ENCODE results near the gene PPP1R37. TPM values are rescaled to one million over a fixed set of nuclear protein-coding genes. Genes with fewer than 3 reads are reported as not detected.
A peak's percentile ranks its signal among the peaks of the same experiment; 100 is the strongest.

PPP1R37 gene
- total and polyA plus RNA-seq, 2 of the 13 experiments (the other 11 are each of a cell fraction or from before 2014, with no cell fraction given), result 9.0 to 14.3 TPM

DNA sequence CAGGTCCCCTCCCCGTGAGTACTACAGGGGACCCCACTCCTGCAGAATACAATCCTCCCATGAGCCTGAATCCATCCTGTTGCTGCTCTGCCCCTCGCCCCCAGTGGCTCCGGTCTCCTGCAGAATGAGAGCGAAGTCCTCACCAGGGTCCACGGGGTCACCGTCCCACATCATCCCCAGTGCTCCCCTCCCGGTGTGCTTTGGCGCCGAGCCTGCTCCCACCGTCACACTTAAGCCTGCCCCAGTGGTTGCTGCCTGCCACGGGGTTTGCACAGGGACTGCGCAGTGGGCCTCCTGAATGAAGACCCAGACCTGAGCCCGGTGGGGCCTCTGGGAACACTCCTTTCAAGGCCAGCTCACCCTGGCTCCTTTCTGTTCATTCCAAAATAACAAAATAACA lies 37.3 kb downstream of the PPP1R37 start (continued):
- TF ChIP-seq ZNF501 (CRISPR knock-in tag; IDR thresholded peaks at IDR 0.05) (no peak), KDM1A (CRISPR knock-in tag; IDR thresholded peaks at IDR 0.05) (no peak), ZNF468 (CRISPR knock-in tag; IDR thresholded peaks at IDR 0.05) (no peak), NR2F2 (IDR thresholded peaks at IDR 0.05; ENCODE audit: borderline replicate concordance, low read depth) (no peak), CENPX (CRISPR knock-in tag; IDR thresholded peaks at IDR 0.05) (no peak), ZNF563 (CRISPR knock-in tag; IDR thresholded peaks at IDR 0.05) (no peak), SIX4 (CRISPR knock-in tag; IDR thresholded peaks at IDR 0.05) (no peak), BRD4 (CRISPR knock-in tag; IDR thresholded peaks at IDR 0.05) (no peak)

DNA sequence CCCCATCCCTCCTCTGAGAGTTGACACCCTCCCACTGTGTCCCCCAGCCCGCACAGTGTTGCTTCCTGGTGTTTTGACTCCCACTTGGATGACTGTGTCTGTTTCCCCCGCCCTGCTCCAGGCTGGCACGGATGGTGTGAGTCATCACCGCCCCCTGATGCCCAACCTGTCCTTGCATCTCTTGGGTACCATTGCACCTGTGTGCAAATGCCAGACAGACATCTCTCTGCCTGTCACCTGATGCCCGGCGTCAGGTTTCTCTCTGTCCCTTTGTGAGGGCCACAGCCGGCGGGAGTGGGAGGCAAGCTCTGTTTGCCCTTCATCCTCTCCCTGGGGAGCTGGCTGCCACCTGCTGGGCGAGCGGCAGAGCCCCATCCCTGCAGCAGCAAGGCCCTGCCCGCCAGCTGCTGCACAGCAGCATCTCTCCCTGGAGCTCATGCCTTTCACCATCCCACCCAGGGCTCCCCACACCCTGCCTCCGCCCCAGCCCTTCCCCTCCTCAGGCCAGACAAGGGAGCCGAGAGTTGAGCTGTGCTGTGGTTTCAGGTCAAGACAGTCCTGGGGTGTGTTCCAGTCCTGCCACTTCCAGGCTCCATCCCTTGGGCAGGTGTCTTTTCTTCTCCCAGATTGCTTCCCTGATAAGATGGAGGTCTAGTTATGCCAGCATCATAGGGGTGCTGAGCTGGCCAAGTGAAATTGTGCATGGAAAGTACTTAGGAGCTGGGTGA lies 38.1 kb downstream of the PPP1R37 start:
- Histone ChIP-seq H3K27ac (ENCODE audit: extremely low read length, insufficient read depth, low read length) (no peak overlapping the region), H3K36me3 (replicated peaks in 1 of 2; ENCODE audit: control insufficient read depth in 1 of 2, insufficient read depth in 2 of 2, low read length in 2 of 2) (peaks cover 6 to 15% of the 10 kb centered on the region in 2 experiments; a peak in 3 of 5 replicates), H3K9me3 (ENCODE audit: low read length) (no peaks in the 10 kb centered on the region), H3K4me3 (replicated peaks in 1 of 3; ENCODE audit: insufficient read depth in 1 of 3, low read depth in 2 of 3, low read length in 3 of 3) (no peak overlapping the region), H2AFZ (ENCODE audit: low read length) (no peak overlapping the region), H3K9ac (ENCODE audit: insufficient read depth, low read depth, low read length) (no peak overlapping the region), H3K4me2 (ENCODE audit: low read depth, low read length) (no peak overlapping the region), H3K27me3 (ENCODE audit: control insufficient read depth in 1 of 2, insufficient read depth in 2 of 2, low read length in 2 of 2) (no peaks in the 10 kb centered on the region), H4K20me1 (ENCODE audit: insufficient read depth, low read length) (peaks cover 12% of the 10 kb centered on the region; the same call in 1 of the 2 replicates), H3K79me2 (ENCODE audit: insufficient read depth, low read length) (peaks cover 42% of the 10 kb centered on the region), H3K4me1 (ENCODE audit: insufficient read depth, low read length) (peaks cover 42% of the 10 kb centered on the region)
- FAIRE-seq, result no peak
- intact Hi-C loops (cut with micrococcal nuclease; ENCODE audit: unreplicated experiment), result no loop called here
- no TSS peak for BruUV-seq (replicated peaks)
- in situ Hi-C loops (cut with HindIII; ENCODE audit: extremely low pct_ligation_motif_present, low pct_unique_long_range_greater_than_20kb), result no loop called here
- ChIA-PET CTCF (ENCODE audit: low intra/inter-chr PET ratio, low total read pairs) (interaction anchor here (1.1 to 2.0 kb wide), 2 partner anchors 71 to 114 kb away, joined by 3 to 8 read pairs; no protein-coding TSS in a partner anchor), POLR2A (interaction anchor here (1.1 to 1.2 kb wide), 2 partner anchors 33 to 72 kb away, joined by 3 to 5 read pairs; no protein-coding TSS in a partner anchor)
- ATAC-seq, result peak; percentile 90
- peak; percentile 73 for DNase-seq (ENCODE audit: low spot score)
- WGBS (ENCODE audit: low lambda C conversion rate), result 66% methylated on average over 10 of the region's 13 CpGs
- TF ChIP-seq DMAP1 (CRISPR knock-in tag; IDR thresholded peaks at IDR 0.05) (no peak), YEATS4 (CRISPR knock-in tag; IDR thresholded peaks at IDR 0.05; ENCODE audit: borderline replicate concordance) (no peak), NRL (CRISPR knock-in tag; IDR thresholded peaks at IDR 0.05; ENCODE audit: borderline replicate concordance) (no peak), XBP1 (CRISPR knock-in tag; IDR thresholded peaks at IDR 0.05) (no peak), ZNF263 (CRISPR knock-in tag; IDR thresholded peaks at IDR 0.05) (peak; percentile 84), ZBTB38 (CRISPR knock-in tag; IDR thresholded peaks at IDR 0.05) (peak; percentile 70), ZNF276 (CRISPR knock-in tag; IDR thresholded peaks at IDR 0.05; ENCODE audit: low read depth) (no peak), NR0B2 (CRISPR knock-in tag; IDR thresholded peaks at IDR 0.05) (no peak), GATAD2A (CRISPR knock-in tag; IDR thresholded peaks at IDR 0.05) (0 out of 2 replicates have a peak, but pooled peaks have one; percentile 34), SAP130 (CRISPR knock-in tag; IDR thresholded peaks at IDR 0.05; ENCODE audit: low read depth) (peak; percentile 45), NR2F2 (IDR thresholded peaks at IDR 0.05; ENCODE audit: borderline replicate concordance, low read depth) (no peak), ZNF788 (CRISPR knock-in tag; IDR thresholded peaks at IDR 0.05; ENCODE audit: borderline replicate concordance) (no peak), ZNF737 (CRISPR knock-in tag; IDR thresholded peaks at IDR 0.05; ENCODE audit: borderline replicate concordance) (no peak), GABPA (IDR thresholded peaks at IDR 0.05; ENCODE audit: low read depth, low read length) (no peak), GABPA (CRISPR knock-in tag; IDR thresholded peaks at IDR 0.05; ENCODE audit: low read depth) (peak; percentile 11; the same call in 1 of the 2 replicates), ISX (CRISPR knock-in tag; conservative IDR thresholded peaks at IDR 0.05) (no peak), NFATC3 (CRISPR knock-in tag; IDR thresholded peaks at IDR 0.05) (no peak), CEBPG (CRISPR knock-in tag; IDR thresholded peaks at IDR 0.05) (no peak)

Measured in HepG2 (cell line).